GM19023 (cell line): Measurements from ENCODE around the gene TLR9.
"Not testable (repeated sequence)": the region's sequence is repeated elsewhere in the genome, so short reads cannot be mapped to it uniquely, and the experiment has no call there.

Source experiments
- ATAC-seq: cut with Tn5 transposase; IDR thresholded peaks from one replicate; pipeline ENCODE4 v1.9.1; 2021; ENCODE audit warnings: mild to moderate bottlenecking, moderate library complexity; ENCODE audit not compliant: unreplicated experiment

The TLR9 gene

DNA sequence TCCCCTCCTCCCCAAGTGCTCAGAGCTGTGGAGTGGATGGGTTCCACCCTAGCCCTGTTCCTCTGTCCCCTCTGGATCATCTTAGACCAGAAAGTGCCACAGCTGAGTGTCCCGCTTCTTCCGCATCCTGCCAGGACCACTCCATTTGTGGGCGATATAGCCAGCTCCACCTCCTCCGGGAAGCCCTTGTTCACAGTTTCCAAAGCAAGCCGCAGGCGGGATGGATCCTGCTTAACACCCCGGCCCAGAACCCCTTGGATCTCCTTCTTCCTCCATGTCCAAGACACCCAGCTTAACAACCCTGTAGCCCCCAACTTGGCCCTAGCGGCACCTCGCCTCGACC, 28.0 kb downstream of the TLR9 start:
- no peak for ATAC-seq

GRCh38 chr3:52196977-52197376, 28.5 kb downstream of the TLR9 start:
- no peak for ATAC-seq

- no peak for ATAC-seq
Measured at GRCh38 chr3:52195823-52196331, 29.6 kb downstream of the TLR9 start.

DNA sequence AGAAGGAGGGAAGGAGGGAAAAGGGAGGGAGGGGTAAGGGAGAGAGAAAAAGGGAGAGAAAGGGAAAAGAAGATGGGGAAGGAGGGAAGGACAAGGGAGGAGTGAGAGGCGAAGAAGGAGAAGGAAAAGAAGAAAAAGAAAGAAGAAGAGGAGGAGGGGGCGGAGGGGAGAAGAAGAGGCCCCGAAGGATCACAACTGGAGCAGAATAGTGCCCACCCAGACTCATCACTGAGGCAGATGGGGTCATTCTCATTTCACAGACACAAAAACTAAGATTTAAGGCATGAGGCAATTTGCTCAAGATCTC, 30.2 kb downstream of the TLR9 start:
- ATAC-seq: no peak

- no peak for ATAC-seq
Measured at GRCh38 chr3:52194485-52195290, 30.8 kb downstream of the TLR9 start.

GRCh38 chr3:52193065-52193464, 32.4 kb downstream of the TLR9 start:
- no peak for ATAC-seq

DNA sequence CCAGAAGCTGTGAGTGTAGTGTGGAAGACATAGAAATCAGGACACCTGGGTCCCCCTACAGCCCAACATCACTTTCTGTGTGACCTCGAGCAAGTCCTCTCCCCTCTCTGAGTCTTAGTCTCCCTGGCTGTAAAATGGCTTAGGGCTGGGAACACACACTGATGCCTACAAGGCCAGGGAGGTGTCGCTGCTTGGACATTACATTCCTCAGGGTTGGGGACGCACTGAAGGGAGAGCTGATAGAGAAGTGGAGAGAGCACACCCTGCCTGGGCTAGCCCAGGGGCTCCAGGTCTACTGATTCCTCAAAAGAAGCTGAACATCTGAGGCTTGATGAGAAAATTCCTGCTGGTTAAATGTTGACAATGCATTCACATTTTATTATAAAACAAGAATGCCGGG, 33.8 kb downstream of the TLR9 start:
- no peak for ATAC-seq

GRCh38 chr3:52190294-52191074, 35.0 kb downstream of the TLR9 start:
- ATAC-seq: no peak

GRCh38 chr3:52188556-52188955, 36.9 kb downstream of the TLR9 start:
- no peak for ATAC-seq

DNA sequence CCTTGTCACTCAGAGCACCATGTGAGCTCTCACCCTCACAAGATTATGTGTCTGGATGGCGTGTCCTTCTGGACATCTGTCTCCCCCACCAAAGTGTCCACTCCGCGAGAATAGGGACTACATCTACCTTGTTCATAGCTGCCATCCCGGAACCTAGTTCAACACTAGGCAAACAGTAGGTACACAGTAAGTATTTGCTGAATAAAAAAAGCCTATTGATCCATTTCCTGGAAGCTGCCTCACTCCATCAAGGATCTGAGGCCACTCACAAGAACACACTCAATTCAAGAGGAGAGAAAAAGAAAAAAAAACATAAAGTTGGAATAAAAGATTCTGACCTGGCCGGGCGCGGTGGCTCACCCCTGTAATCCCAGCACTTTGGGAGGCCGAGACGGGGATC, 38.7 kb downstream of the TLR9 start:
- no peak for ATAC-seq

DNA sequence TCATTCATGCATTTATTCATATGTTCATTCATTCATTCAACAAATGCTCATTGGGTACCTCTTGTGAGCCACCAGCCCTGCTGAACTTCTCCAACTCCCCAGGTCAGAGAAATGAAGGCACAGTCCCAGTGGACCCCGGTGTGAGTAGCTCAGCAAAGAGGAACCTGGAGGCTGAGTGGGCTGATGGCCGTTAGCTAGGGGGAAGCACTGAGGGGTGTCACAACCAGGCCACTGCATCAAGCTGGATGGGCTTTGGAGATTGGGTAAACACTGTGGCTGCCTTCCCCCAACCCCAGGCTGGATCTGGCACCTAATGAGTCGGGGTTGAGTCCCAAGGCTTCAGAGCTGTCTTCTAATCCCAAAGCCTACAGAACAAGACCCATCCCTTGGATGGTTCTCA, 39.6 kb downstream of the TLR9 start:
- ATAC-seq: no peak

- ATAC-seq: no peak
Measured at GRCh38 chr3:52185311-52185710, 40.1 kb downstream of the TLR9 start.

DNA sequence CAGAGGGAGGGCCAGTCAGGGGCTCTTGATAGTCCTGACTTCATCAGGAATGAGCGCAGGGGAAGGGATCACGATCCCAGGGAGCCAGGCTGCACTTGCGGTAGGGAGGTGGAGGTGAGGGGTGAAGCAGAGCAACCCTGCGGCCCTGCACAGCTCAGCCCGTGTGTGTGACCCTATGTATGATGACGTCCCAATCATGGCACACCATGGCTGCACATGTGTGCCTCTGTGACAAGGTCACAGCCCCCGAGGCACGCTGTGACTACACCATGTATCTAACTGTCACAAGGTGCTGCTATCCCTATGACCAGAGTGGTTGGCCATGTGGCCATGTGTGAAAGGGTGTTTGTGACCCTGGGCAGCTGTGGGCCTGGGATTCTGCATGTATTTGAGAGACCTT, 40.8 kb downstream of the TLR9 start:
- no peak for ATAC-seq

DNA sequence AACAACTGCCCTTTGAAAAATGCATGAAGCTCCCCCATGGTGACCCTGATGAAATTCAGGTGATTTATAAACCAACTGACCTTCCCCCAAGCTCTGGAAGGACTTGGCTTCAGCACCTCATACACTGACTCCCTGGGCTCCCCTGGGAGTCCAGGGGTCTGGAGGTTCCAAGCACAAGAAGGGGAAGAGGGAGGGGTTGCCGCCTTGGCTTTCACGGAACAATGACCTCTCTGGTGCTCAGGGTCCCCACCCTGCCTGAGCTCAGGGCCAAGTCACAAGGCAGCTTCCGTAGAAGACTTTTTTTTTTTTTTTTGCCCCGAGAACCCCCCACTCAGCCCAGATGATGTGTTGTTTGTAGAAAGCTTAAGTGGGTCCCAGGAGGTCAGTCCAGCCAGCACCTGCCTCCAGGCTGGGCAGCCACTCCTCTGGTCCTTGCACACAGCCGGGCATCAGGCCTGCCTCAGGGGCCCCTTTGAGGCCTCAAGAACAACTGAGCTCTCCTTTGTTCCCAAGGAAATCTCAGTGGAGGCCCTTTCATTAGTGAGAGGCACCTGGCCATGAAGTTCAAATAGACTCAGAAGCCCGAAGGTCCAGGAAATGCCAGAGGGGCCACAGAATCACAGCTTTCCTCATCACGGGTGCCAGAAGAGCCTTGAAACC, 41.5 kb downstream of the TLR9 start:
- no peak for ATAC-seq

DNA sequence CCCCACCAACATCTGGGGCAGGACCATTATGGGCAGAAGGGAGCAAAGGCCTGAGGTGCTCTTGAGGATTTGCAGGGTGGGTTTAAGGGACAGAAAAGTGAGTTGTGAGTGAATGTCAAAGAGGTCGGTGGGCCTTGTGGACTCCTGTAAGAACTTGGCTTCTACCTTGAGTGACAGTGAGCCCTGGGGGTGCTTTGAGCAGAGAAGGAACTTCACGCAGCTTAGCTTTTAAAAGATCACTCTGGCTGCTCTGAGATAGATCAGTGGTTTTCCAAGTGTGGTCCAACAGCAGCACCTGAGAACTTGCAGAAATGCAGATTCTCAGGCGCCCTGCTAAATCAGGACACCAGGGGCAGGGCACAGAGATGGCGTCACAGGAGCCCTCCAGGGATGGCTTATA, 42.8 kb downstream of the TLR9 start:
- no peak for ATAC-seq

- no peak for ATAC-seq
Measured at GRCh38 chr3:52182196-52182595, 43.2 kb downstream of the TLR9 start.

DNA sequence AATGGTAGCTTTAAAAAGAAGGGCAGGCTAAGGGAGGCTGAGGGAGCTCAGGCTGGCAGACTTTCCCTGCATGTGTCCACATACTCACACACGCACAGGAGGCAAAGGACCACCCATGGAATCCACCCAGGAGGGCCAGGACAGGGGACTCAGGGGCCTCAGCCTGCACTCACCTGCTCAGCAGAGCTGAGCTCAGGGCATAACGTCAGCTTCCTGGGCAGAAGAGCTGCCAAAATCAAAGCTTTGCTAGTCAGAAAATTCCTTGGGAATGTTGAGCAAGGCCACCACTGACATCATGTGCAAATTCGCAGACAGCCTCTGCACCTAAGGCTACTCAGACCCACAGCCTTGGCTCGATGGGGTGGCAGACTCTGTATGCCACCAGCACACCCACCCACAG, 43.9 kb downstream of the TLR9 start:
- ATAC-seq: no peak

- ATAC-seq: no peak
Measured at GRCh38 chr3:52178537-52178936, 46.9 kb downstream of the TLR9 start.

DNA sequence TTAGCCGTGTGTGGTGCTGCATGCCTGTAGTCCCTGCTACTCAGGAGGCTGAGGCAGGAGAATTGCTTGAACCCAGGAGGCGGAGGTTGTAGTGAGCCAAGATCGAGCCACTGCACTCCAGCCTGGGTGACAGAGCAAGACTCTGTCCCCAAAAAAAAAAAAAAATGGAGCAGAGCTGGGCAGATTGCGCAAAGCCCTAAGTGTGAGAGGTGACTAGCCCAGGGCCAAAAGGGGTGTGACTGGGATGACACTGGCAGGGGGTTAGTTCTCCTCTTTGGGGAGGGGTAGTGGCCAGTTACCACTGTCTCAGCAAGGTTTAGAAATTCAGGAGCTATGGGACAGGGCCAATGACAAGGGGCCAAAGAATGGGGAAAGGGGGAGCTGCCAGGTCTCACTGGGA, 47.3 kb downstream of the TLR9 start:
- not testable (repeated sequence) for ATAC-seq

- no peak for ATAC-seq
Measured at GRCh38 chr3:52177701-52178042, 47.8 kb downstream of the TLR9 start.

DNA sequence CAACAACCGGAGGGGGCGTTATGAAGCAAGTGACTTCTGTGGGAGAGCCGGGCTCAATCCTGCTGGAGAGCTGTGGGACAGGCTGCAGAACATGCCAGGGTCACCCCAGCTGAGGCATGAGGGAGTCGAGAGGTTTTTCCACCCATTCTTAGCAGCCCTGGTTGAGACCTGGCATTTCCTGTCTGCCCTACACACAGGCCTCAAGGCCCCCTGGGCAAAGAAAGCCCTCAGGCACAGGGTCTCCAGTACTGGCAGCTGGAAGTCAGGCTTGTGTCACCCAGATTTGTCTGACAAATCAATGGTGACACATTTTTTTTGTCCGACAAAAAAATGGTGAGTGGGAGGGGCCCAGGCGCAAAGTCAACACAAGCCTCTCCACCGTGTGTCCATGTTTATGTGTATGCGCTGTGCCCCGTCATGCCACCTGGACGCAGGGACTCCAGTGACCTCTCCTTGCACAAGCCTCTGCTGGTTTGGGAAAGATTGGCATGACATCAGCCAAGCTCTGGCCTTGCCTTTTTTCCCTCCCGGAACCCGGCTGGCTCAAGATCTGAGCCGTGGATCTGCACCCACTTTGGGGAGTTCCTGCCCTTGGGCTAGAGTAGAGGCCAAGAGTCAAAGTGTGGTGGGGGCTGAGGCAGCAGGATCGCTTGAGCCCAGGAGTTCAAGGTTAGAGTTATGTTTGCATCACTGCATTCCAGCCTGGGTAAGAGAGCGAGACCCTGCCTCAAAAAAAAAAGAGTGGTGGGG, 48.3 kb downstream of the TLR9 start:
- ATAC-seq: no peak
